ENCODE results near the gene UNC119B. TPM values are rescaled to one million over a fixed set of nuclear protein-coding genes. Genes with fewer than 3 reads are reported as not detected.

The UNC119B gene
- total RNA-seq, 5 donors from 2014 or later (not counting 1 experiment from before 2014, with no cell fraction given) = 14.3 to 26.1 (median 22.6) TPM

- WGBS (ENCODE audit: insufficient coverage) = 92% methylated on average over 2 of the region's 7 CpGs
- no peak overlapping the region for H3K4me3 ChIP-seq (ENCODE audit: control insufficient read depth in 1 of 2, extremely low read depth in 1 of 2, low read length in 1 of 2)
- H3K9me3 ChIP-seq = no peaks in the 10 kb centered on the region
- H3K4me1 Mint-ChIP-seq = peaks cover 10 to 22% (median 20%) of the 10 kb centered on the region in 3 donors
- no peaks in the 10 kb centered on the region for H3K27me3 ChIP-seq (replicated peaks in 1 of 2; ENCODE audit: control insufficient read depth in 2 of 2, extremely low read depth in 1 of 2, insufficient read depth in 2 of 2, low read length in 1 of 2)
- ChIA-PET POLR2A (no interaction called here), CTCF (interaction anchor here in 1 of 2 donors (0.5 kb wide), 1 partner anchor 153 kb away, joined by 3 read pairs; no protein-coding TSS in a partner anchor)
- peaks cover 59% of the 10 kb centered on the region for H3K36me3 Mint-ChIP-seq
- peaks cover 0 to 8% of the 10 kb centered on the region in 2 experiments for H3K4me1 ChIP-seq (ENCODE audit: control insufficient read depth in 1 of 2, extremely low read depth in 1 of 2, insufficient read depth in 2 of 2, low read length in 2 of 2)
- H3K9me3 Mint-ChIP-seq = no peaks in the 10 kb centered on the region
- H3K27ac ChIP-seq (ENCODE audit: low read length) = no peak overlapping the region
- H3K4me3 Mint-ChIP-seq = no peak overlapping the region
- no peak overlapping the region for H3K27ac Mint-ChIP-seq
- DNase-seq = no peak
- peaks cover 22 to 66% of the 10 kb centered on the region in 2 donors for H3K36me3 ChIP-seq (ENCODE audit: control insufficient read depth in 2 of 2, extremely low read depth in 1 of 2, insufficient read depth in 1 of 2, low read length in 1 of 2)
- ATAC-seq (replicated peaks in 1 of 4) = no peak
- no peaks in the 10 kb centered on the region for H3K27me3 Mint-ChIP-seq
Observed at GRCh38 chr12:120720234-120720986, 10.2 kb downstream of the UNC119B start.

- no peak overlapping the region for H3K4me3 Mint-ChIP-seq
- H3K4me1 ChIP-seq (ENCODE audit: control insufficient read depth in 1 of 2, extremely low read depth in 1 of 2, insufficient read depth in 2 of 2, low read length in 2 of 2) = peaks cover 0 to 13% of the 10 kb centered on the region in 2 experiments
- H3K36me3 Mint-ChIP-seq = peaks cover 59% of the 10 kb centered on the region
- no peak overlapping the region for H3K27ac Mint-ChIP-seq
- POLR2A ChIA-PET = no interaction called here
- H3K4me3 ChIP-seq (ENCODE audit: control insufficient read depth in 1 of 2, extremely low read depth in 1 of 2, low read length in 1 of 2) = no peak overlapping the region
- H3K36me3 ChIP-seq (ENCODE audit: control insufficient read depth in 2 of 2, extremely low read depth in 1 of 2, insufficient read depth in 1 of 2, low read length in 1 of 2) = peaks cover 22 to 63% of the 10 kb centered on the region in 2 donors
- peaks cover 14 to 26% (median 22%) of the 10 kb centered on the region in 3 donors for H3K4me1 Mint-ChIP-seq
- H3K27me3 ChIP-seq (replicated peaks in 1 of 2; ENCODE audit: control insufficient read depth in 2 of 2, extremely low read depth in 1 of 2, insufficient read depth in 2 of 2, low read length in 1 of 2) = no peaks in the 10 kb centered on the region
- H3K9me3 ChIP-seq = no peaks in the 10 kb centered on the region
- no peaks in the 10 kb centered on the region for H3K27me3 Mint-ChIP-seq
- 86% methylated on average over 7 of the region's 10 CpGs for WGBS (ENCODE audit: insufficient coverage)
- H3K27ac ChIP-seq (ENCODE audit: low read length) = no peak overlapping the region
- no peak for DNase-seq
- CTCF ChIA-PET = no interaction called here
- H3K9me3 Mint-ChIP-seq = no peaks in the 10 kb centered on the region
- no peak for ATAC-seq (replicated peaks in 1 of 4)
Observed at GRCh38 chr12:120720987-120721801, 10.9 kb downstream of the UNC119B start.

- H3K27ac Mint-ChIP-seq = no peak overlapping the region
Observed at GRCh38 chr12:120721866-120722265, 11.6 kb downstream of the UNC119B start.

DNA sequence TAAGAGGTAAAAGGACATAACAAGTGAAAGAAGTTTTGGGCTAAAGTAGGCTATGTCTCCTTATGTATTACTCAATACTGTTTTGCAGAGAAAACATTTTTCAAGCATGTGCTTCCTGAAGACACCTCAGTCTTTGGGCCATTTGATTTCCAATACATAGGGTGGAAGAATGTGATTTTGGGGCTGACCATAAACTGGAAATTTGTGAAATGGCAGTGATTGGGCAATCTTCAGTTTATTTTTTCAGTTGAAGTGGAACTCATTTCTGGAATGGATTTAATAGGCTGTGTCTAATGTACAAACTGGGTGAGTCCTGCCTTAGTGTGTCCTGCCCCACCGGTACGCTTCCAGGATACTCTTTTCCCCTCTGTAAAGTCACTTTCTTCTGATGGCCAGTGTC lies 12.5 kb downstream of the UNC119B start:
- Histone ChIP-seq H3K4me1 (ENCODE audit: control insufficient read depth in 1 of 2, extremely low read depth in 1 of 2, insufficient read depth in 2 of 2, low read length in 2 of 2) (peaks cover 0 to 22% of the 10 kb centered on the region in 2 experiments), H3K9me3 (no peaks in the 10 kb centered on the region), H3K4me3 (ENCODE audit: control insufficient read depth in 1 of 2, extremely low read depth in 1 of 2, low read length in 1 of 2) (no peak overlapping the region), H3K27ac (ENCODE audit: low read length) (no peak overlapping the region), H3K27me3 (replicated peaks in 1 of 2; ENCODE audit: control insufficient read depth in 2 of 2, extremely low read depth in 1 of 2, insufficient read depth in 2 of 2, low read length in 1 of 2) (no peaks in the 10 kb centered on the region), H3K36me3 (ENCODE audit: control insufficient read depth in 2 of 2, extremely low read depth in 1 of 2, insufficient read depth in 1 of 2, low read length in 1 of 2) (peaks cover 17 to 53% of the 10 kb centered on the region in 2 donors)
- 100% methylated on average over 1 of the region's 2 CpGs for WGBS (ENCODE audit: insufficient coverage)
- peaks cover 19 to 34% (median 27%) of the 10 kb centered on the region in 3 donors for H3K4me1 Mint-ChIP-seq
- ChIA-PET CTCF (no interaction called here), POLR2A (interaction anchor here in 1 of 2 donors (0.6 kb wide), 1 partner anchor 236 kb away, joined by 8 read pairs; no protein-coding TSS in a partner anchor)
- H3K9me3 Mint-ChIP-seq = no peaks in the 10 kb centered on the region
- no peak overlapping the region for H3K4me3 Mint-ChIP-seq
- ATAC-seq (replicated peaks in 1 of 4) (no peak), DNase-seq (no peak)
- H3K27ac Mint-ChIP-seq = no peak overlapping the region
- H3K36me3 Mint-ChIP-seq = peaks cover 48% of the 10 kb centered on the region
- no peaks in the 10 kb centered on the region for H3K27me3 Mint-ChIP-seq

More at GRCh38 chr12:120721866-120722265, 11.6 kb downstream of the UNC119B start:
- Mint-ChIP-seq H3K27me3 (no peaks in the 10 kb centered on the region), H3K4me3 (no peak overlapping the region), H3K9me3 (no peaks in the 10 kb centered on the region), H3K4me1 (peaks cover 19 to 33% (median 26%) of the 10 kb centered on the region in 3 donors), H3K36me3 (peaks cover 52% of the 10 kb centered on the region)
- Histone ChIP-seq H3K4me3 (ENCODE audit: control insufficient read depth in 1 of 2, extremely low read depth in 1 of 2, low read length in 1 of 2) (no peak overlapping the region), H3K4me1 (ENCODE audit: control insufficient read depth in 1 of 2, extremely low read depth in 1 of 2, insufficient read depth in 2 of 2, low read length in 2 of 2) (peaks cover 0 to 19% of the 10 kb centered on the region in 2 experiments), H3K36me3 (ENCODE audit: control insufficient read depth in 2 of 2, extremely low read depth in 1 of 2, insufficient read depth in 1 of 2, low read length in 1 of 2) (peaks cover 20 to 56% of the 10 kb centered on the region in 2 donors), H3K27me3 (replicated peaks in 1 of 2; ENCODE audit: control insufficient read depth in 2 of 2, extremely low read depth in 1 of 2, insufficient read depth in 2 of 2, low read length in 1 of 2) (no peaks in the 10 kb centered on the region), H3K9me3 (no peaks in the 10 kb centered on the region), H3K27ac (ENCODE audit: low read length) (no peak overlapping the region)
- ChIA-PET POLR2A (no interaction called here), CTCF (no interaction called here)
- DNase-seq (no peak), ATAC-seq (replicated peaks in 1 of 4) (no peak)
- WGBS (ENCODE audit: insufficient coverage) = 100% methylated on average over 2 of the region's 3 CpGs

DNA sequence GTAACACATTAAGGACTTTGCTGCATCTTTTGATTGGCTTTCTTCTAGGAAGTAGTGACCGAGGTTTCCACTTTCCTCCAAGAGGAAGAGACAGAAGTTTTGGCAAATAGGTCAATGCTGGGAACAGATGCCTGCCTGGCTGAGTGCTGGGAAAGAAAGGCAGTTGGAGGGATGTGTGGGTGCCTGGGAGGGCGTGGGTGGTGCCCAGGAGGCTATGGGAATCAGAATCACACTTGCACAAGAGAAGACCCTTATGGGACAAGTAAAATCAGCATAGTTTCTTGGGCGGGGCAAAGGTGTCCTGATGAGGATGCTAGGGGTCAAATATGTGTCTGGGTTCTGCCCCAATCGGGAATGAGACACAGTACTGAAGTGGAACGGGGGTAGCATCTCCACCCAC lies 14.5 kb downstream of the UNC119B start:
- H3K36me3 ChIP-seq (ENCODE audit: control insufficient read depth in 2 of 2, extremely low read depth in 1 of 2, insufficient read depth in 1 of 2, low read length in 1 of 2) = peaks cover 12 to 40% of the 10 kb centered on the region in 2 donors
- DNase-seq (no peak), ATAC-seq (replicated peaks in 1 of 4) (no peak)
- Mint-ChIP-seq H3K4me1 (peaks cover 19 to 25% (median 23%) of the 10 kb centered on the region in 3 donors), H3K9me3 (no peaks in the 10 kb centered on the region), H3K27ac (no peak overlapping the region), H3K27me3 (no peaks in the 10 kb centered on the region), H3K4me3 (peak overlapping the region; percentile 87 to 90 (median 88)), H3K36me3 (peaks cover 35% of the 10 kb centered on the region)
- no peaks in the 10 kb centered on the region for H3K27me3 ChIP-seq (replicated peaks in 1 of 2; ENCODE audit: control insufficient read depth in 2 of 2, extremely low read depth in 1 of 2, insufficient read depth in 2 of 2, low read length in 1 of 2)
- no peak overlapping the region for H3K4me3 ChIP-seq (ENCODE audit: control insufficient read depth in 1 of 2, extremely low read depth in 1 of 2, low read length in 1 of 2)
- CTCF ChIA-PET = interaction anchor here in 1 of 2 donors (0.6 to 0.7 kb wide), 2 partner anchors 84 to 1427 kb away, joined by 3 to 5 read pairs; partner anchors contain the start of gene CABP1
- H3K9me3 ChIP-seq = no peaks in the 10 kb centered on the region
- WGBS (ENCODE audit: insufficient coverage) = 89% methylated on average over 4 of the region's 5 CpGs
- H3K27ac ChIP-seq (ENCODE audit: low read length) = no peak overlapping the region
- H3K4me1 ChIP-seq (ENCODE audit: control insufficient read depth in 1 of 2, extremely low read depth in 1 of 2, insufficient read depth in 2 of 2, low read length in 2 of 2) = peaks cover 0 to 22% of the 10 kb centered on the region in 2 experiments
- POLR2A ChIA-PET = interaction anchor here in 1 of 2 donors (0.6 kb wide), 1 partner anchor 13 kb away, joined by 3 read pairs; no protein-coding TSS in a partner anchor

- ChIA-PET CTCF (interaction anchor here in 1 of 2 donors (0.6 to 0.7 kb wide), 3 partner anchors 75 to 1427 kb away, joined by 3 to 5 read pairs (median 3); partner anchors contain the start of gene CABP1), POLR2A (interaction anchor here in 1 of 2 donors (0.6 kb wide), 1 partner anchor 14 kb away, joined by 3 read pairs; no protein-coding TSS in a partner anchor)
- peaks cover 8 to 36% of the 10 kb centered on the region in 2 donors for H3K36me3 ChIP-seq (ENCODE audit: control insufficient read depth in 2 of 2, extremely low read depth in 1 of 2, insufficient read depth in 1 of 2, low read length in 1 of 2)
- Mint-ChIP-seq H3K9me3 (no peaks in the 10 kb centered on the region), H3K27ac (peak overlapping the region in 1 of 2 donors; percentile 48), H3K4me3 (peak overlapping the region; percentile 87 to 90 (median 88)), H3K27me3 (no peaks in the 10 kb centered on the region), H3K4me1 (peaks cover 19 to 25% (median 23%) of the 10 kb centered on the region in 3 donors), H3K36me3 (peaks cover 34% of the 10 kb centered on the region)
- no peaks in the 10 kb centered on the region for H3K27me3 ChIP-seq (replicated peaks in 1 of 2; ENCODE audit: control insufficient read depth in 2 of 2, extremely low read depth in 1 of 2, insufficient read depth in 2 of 2, low read length in 1 of 2)
- H3K4me3 ChIP-seq (ENCODE audit: control insufficient read depth in 1 of 2, extremely low read depth in 1 of 2, low read length in 1 of 2) = peak overlapping the region; percentile 67 to 68
- no peak overlapping the region for H3K27ac ChIP-seq (ENCODE audit: low read length)
- H3K4me1 ChIP-seq (ENCODE audit: control insufficient read depth in 1 of 2, extremely low read depth in 1 of 2, insufficient read depth in 2 of 2, low read length in 2 of 2) = peaks cover 0 to 22% of the 10 kb centered on the region in 2 experiments
- DNase-seq (no peak), ATAC-seq (replicated peaks in 1 of 4) (peak in 1 of 4 experiments; percentile 1)
- WGBS (ENCODE audit: insufficient coverage) = 49% methylated on average over 10 of the region's 14 CpGs
- no peaks in the 10 kb centered on the region for H3K9me3 ChIP-seq
Observed at GRCh38 chr12:120725151-120725658, 14.9 kb downstream of the UNC119B start.
